ENCODE measurements around the gene XPC. TPM values are rescaled to one million over a fixed set of nuclear protein-coding genes. Genes with fewer than 3 reads are reported as not detected.
"Not testable (repeated sequence)": the region's sequence is repeated elsewhere in the genome, so short reads cannot be mapped to it uniquely, and the experiment has no call there.

The XPC gene
- total RNA-seq, 1 donor from 2014 or later = 31.8 TPM

- H3K9me3 ChIP-seq = no peaks in the 10 kb centered on the region
- no peaks in the 10 kb centered on the region for H3K27me3 ChIP-seq (ENCODE audit: low read depth)
- intact Hi-C loops (cut with DNase I) = no loop called here
- peaks cover 40% of the 10 kb centered on the region for H3K36me3 ChIP-seq
- peak within 1 kb of the TSS; percentile 95 for H3K4me3 ChIP-seq
- peak; percentile 90 to 94 for ATAC-seq
- peaks cover 43% of the 10 kb centered on the region for H3K4me1 ChIP-seq
- peak; percentile 99 for DNase-seq
- H3K27ac ChIP-seq = peak within 1 kb of the TSS; percentile 99
- TF ChIP-seq, protein P1, sequence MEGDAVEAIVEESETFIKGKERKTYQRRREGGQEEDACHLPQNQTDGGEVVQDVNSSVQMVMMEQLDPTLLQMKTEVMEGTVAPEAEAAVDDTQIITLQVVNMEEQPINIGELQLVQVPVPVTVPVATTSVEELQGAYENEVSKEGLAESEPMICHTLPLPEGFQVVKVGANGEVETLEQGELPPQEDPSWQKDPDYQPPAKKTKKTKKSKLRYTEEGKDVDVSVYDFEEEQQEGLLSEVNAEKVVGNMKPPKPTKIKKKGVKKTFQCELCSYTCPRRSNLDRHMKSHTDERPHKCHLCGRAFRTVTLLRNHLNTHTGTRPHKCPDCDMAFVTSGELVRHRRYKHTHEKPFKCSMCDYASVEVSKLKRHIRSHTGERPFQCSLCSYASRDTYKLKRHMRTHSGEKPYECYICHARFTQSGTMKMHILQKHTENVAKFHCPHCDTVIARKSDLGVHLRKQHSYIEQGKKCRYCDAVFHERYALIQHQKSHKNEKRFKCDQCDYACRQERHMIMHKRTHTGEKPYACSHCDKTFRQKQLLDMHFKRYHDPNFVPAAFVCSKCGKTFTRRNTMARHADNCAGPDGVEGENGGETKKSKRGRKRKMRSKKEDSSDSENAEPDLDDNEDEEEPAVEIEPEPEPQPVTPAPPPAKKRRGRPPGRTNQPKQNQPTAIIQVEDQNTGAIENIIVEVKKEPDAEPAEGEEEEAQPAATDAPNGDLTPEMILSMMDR (IDR thresholded peaks at IDR 0.05) = no peak
Measured at GRCh38 chr3:14124615-14125192, 53.7 kb downstream of the XPC start, which contains the start of the genes CHCHD4 and TMEM43. TSS of gene CHCHD4 (minus strand) at chr3:14124870. CDS start at chr3:14124676, 194 bp downstream. TSS of gene TMEM43 (plus strand) at chr3:14125052. CDS start at chr3:14125194, 142 bp downstream.

DNA sequence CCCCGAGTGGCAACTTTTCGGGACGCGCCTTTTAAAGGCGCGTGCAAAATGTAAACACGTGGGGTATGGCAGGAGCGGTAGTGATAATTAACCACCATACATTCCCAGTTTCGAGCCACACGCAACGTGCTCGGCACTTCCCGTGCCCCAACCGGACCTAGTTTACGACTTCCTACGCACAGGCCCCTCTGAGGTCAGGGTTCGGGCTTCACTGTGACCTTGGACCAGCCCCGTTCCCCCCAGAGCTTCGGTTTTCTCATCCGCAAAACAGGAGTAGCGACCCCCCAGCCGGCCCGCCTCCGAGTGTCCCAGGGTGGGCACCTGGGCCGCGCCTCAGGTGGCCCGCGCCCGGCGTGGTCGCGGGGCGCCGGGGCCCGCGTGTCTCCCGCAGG is 54.2 kb downstream of the XPC start:
- Histone ChIP-seq H3K27ac (peak overlapping the region; percentile 99), H3K4me1 (peaks cover 43% of the 10 kb centered on the region), H3K4me3 (peak overlapping the region; percentile 95), H3K9me3 (no peaks in the 10 kb centered on the region), H3K36me3 (peaks cover 35% of the 10 kb centered on the region), H3K27me3 (ENCODE audit: low read depth) (no peaks in the 10 kb centered on the region)
- TF ChIP-seq, protein P1 (IDR thresholded peaks at IDR 0.05) = no peak
- ATAC-seq (peak; percentile 47 to 51), DNase-seq (peak; percentile 80)
- intact Hi-C loops (cut with DNase I) = no loop called here

- TF ChIP-seq, protein P1 (IDR thresholded peaks at IDR 0.05) = no peak
- peak overlapping the region; percentile 99 for H3K27ac ChIP-seq
- ATAC-seq = no peak
- peaks cover 48% of the 10 kb centered on the region for H3K4me1 ChIP-seq
- DNase-seq = no peak
- intact Hi-C loops (cut with DNase I) = no loop called here
- H3K36me3 ChIP-seq = peaks cover 29% of the 10 kb centered on the region
- no peaks in the 10 kb centered on the region for H3K27me3 ChIP-seq (ENCODE audit: low read depth)
- H3K9me3 ChIP-seq = no peaks in the 10 kb centered on the region
- peak overlapping the region; percentile 95 for H3K4me3 ChIP-seq
Measured at GRCh38 chr3:14123308-14124222, 54.8 kb downstream of the XPC start.

DNA sequence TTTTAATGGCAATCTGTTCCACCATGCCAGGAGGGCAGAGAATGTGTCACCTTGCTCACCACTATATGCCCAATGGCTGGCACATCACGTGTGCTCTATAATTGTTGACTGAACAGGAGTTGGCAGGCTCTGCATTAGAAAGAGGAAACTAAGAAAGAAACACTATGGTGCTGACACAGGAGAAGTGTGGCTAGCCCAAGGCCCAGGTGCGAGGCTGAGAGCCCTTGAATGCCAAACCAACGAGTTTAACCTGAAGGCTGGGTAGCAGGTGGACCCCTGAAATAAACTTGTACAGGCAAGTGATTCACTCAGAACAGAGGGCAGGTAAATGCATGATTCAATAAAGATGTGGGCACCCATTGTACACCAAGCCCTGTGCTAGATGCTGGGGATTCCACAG is 56.1 kb downstream of the XPC start:
- peaks cover 18% of the 10 kb centered on the region for H3K36me3 ChIP-seq
- peaks cover 43% of the 10 kb centered on the region for H3K4me1 ChIP-seq
- ATAC-seq = no peak
- no peak overlapping the region for H3K4me3 ChIP-seq
- DNase-seq = no peak
- H3K9me3 ChIP-seq = no peaks in the 10 kb centered on the region
- no peak overlapping the region for H3K27ac ChIP-seq
- intact Hi-C loops (cut with DNase I) = no loop called here
- no peaks in the 10 kb centered on the region for H3K27me3 ChIP-seq (ENCODE audit: low read depth)
- TF ChIP-seq, protein P1 (IDR thresholded peaks at IDR 0.05) = no peak

DNA sequence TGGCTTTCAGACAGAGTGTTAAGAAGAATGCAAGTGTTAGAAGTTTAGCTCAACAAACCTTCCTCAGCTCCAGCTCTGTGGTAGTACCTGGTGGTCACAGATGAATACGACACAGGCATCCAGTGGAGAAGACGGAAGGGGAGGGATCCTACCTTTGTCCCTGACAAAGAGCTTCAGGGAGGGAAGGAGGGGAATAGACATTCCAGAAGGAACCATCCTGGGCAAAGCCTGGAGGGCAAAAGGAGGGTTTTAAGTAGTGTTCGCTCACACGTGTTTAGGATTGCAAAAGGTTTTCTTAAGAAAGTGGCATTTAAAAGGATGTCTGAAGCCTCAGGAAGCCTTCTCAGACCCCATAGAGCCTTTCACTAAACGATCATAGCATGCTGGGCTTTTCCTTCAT is 56.5 kb downstream of the XPC start:
- Histone ChIP-seq H3K27me3 (ENCODE audit: low read depth) (no peaks in the 10 kb centered on the region), H3K36me3 (peaks cover 16% of the 10 kb centered on the region), H3K4me3 (no peak overlapping the region), H3K4me1 (peaks cover 39% of the 10 kb centered on the region), H3K27ac (no peak overlapping the region), H3K9me3 (no peaks in the 10 kb centered on the region)
- TF ChIP-seq, protein P1 (IDR thresholded peaks at IDR 0.05) = no peak
- DNase-seq (no peak), ATAC-seq (no peak)
- intact Hi-C loops (cut with DNase I) = no loop called here

- H3K4me3 ChIP-seq; H3K9me3 ChIP-seq; DNase-seq; H3K27me3 ChIP-seq (ENCODE audit: low read depth); intact Hi-C loops (cut with DNase I); ATAC-seq; H3K27ac ChIP-seq: not testable (repeated sequence)
- Histone ChIP-seq H3K36me3 (peaks cover 20% of the 10 kb centered on the region), H3K4me1 (peaks cover 30% of the 10 kb centered on the region)
Measured at GRCh38 chr3:14120921-14121448, 57.4 kb downstream of the XPC start.
